ENCODE measurements around the gene CRABP2.

Gene CRABP2

GRCh38 chr1:156652992-156653355 lies 52.4 kb downstream of the CRABP2 start:
- no peak for DNase-seq

- DNase-seq, result no peak
Observed at GRCh38 chr1:156652131-156652991, 53.0 kb downstream of the CRABP2 start.

Data from NCI-H1694 (cell line).